ENCODE results near the gene KCNQ1.

KCNQ1 gene

GRCh38 chr11:2577991-2578928 is 133.5 kb downstream of the KCNQ1 start:
- no peak for DNase-seq (ENCODE audit: low spot score)

- no peak for DNase-seq (ENCODE audit: low spot score)
Measured at GRCh38 chr11:2578929-2579270, 134.1 kb downstream of the KCNQ1 start.

- DNase-seq (ENCODE audit: low spot score), result no peak
Measured at GRCh38 chr11:2579315-2580060, 134.7 kb downstream of the KCNQ1 start.

- no peak for DNase-seq (ENCODE audit: low spot score)
Measured at GRCh38 chr11:2580061-2580421, 135.2 kb downstream of the KCNQ1 start.

- no peak for DNase-seq (ENCODE audit: low spot score)
Measured at GRCh38 chr11:2580571-2581001, 135.8 kb downstream of the KCNQ1 start.

- no peak for DNase-seq (ENCODE audit: low spot score)
Measured at GRCh38 chr11:2581151-2581930, 136.5 kb downstream of the KCNQ1 start.

- DNase-seq (ENCODE audit: low spot score), result no peak
Measured at GRCh38 chr11:2581931-2582350, 137.1 kb downstream of the KCNQ1 start.

GRCh38 chr11:2582351-2582945 is 137.6 kb downstream of the KCNQ1 start:
- no peak for DNase-seq (ENCODE audit: low spot score)

GRCh38 chr11:2582946-2583604 is 138.3 kb downstream of the KCNQ1 start:
- DNase-seq (ENCODE audit: low spot score), result no peak

GRCh38 chr11:2583605-2583958 is 138.8 kb downstream of the KCNQ1 start:
- no peak for DNase-seq (ENCODE audit: low spot score)

GRCh38 chr11:2584434-2584811 is 139.6 kb downstream of the KCNQ1 start:
- DNase-seq (ENCODE audit: low spot score), result no peak

GRCh38 chr11:2584812-2585565 is 140.2 kb downstream of the KCNQ1 start:
- DNase-seq (ENCODE audit: low spot score), result no peak

GRCh38 chr11:2585566-2586086 is 140.8 kb downstream of the KCNQ1 start:
- DNase-seq (ENCODE audit: low spot score), result no peak

- no peak for DNase-seq (ENCODE audit: low spot score)
Measured at GRCh38 chr11:2586087-2586792, 141.4 kb downstream of the KCNQ1 start.

- no peak for DNase-seq (ENCODE audit: low spot score)
Measured at GRCh38 chr11:2586793-2587131, 142.0 kb downstream of the KCNQ1 start.

- no peak for DNase-seq (ENCODE audit: low spot score)
Measured at GRCh38 chr11:2587132-2587930, 142.5 kb downstream of the KCNQ1 start.

GRCh38 chr11:2587976-2588748 is 143.4 kb downstream of the KCNQ1 start:
- no peak for DNase-seq (ENCODE audit: low spot score)

- no peak for DNase-seq (ENCODE audit: low spot score)
Measured at GRCh38 chr11:2588809-2589537, 144.2 kb downstream of the KCNQ1 start.
